ENCODE data around the gene NRCAM.

NRCAM gene

DNA sequence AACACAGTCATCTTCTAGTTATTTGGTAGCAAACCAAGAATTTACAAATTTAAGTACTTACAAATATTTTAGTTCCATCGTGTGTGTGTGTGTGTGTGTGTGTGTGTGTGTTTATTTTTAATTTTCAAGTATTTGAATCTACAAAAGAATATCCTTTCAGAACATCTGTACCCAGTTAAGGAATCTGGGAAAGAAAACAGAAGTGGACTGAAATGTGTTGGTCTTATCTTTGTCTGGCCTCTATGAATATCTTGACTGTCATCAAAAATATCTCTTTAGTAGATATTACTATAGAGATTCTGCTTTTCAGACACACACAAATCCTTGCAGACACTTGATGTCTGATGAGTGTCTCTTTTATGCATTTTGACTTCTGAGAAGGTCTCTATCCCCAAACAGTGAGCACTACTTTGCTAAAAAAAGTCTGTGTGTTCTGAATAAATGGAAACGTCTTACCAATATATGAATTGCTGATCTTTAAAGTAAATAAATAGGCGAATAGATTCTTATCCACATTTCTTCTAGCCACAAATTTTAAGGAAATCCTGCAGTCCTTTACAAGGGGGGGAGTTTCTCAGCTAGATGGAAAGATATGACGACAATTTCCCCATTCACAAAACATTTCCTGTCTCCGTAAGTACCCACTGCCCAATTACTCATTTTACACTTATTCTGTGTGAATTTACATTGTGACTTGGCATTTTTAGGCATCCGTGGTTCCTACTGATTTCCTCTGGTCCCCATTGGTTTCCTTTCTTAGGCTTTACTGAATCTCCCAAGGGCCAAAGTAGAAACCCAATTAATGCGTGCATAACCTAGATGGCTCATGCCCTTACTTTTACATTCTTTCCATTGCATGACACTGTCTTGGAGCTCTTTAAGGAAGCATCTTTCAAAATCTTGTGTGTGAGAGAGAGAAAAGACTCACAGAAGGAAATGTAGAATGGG is 36.0 kb downstream of the NRCAM start:
- no peaks in the 10 kb centered on the region for H3K36me3 ChIP-seq (ENCODE audit: control insufficient read depth, insufficient read depth, low read length)
- no peak overlapping the region for H2AFZ ChIP-seq
- H3K9ac ChIP-seq, result no peak overlapping the region
- H3K4me3 ChIP-seq (ENCODE audit: low read depth, low read length), result no peak overlapping the region
- no peaks in the 10 kb centered on the region for H3K9me3 ChIP-seq (ENCODE audit: control insufficient read depth, low read length)
- peaks cover 7% of the 10 kb centered on the region for H3K4me1 ChIP-seq
- H3K4me2 ChIP-seq (ENCODE audit: low read length), result no peak overlapping the region
- no peaks in the 10 kb centered on the region for H3K27me3 ChIP-seq (ENCODE audit: control insufficient read depth, insufficient read depth, low read length)
- no peaks in the 10 kb centered on the region for H3K79me2 ChIP-seq
- TF ChIP-seq CTCF (IDR thresholded peaks at IDR 0.05), result no peak
- H3K27ac ChIP-seq, result no peak overlapping the region

GRCh38 chr7:108418946-108419345 is 37.3 kb downstream of the NRCAM start:
- no peak for TF ChIP-seq CTCF (IDR thresholded peaks at IDR 0.05)
- no peak overlapping the region for H3K4me3 ChIP-seq (ENCODE audit: low read depth, low read length)

DNA sequence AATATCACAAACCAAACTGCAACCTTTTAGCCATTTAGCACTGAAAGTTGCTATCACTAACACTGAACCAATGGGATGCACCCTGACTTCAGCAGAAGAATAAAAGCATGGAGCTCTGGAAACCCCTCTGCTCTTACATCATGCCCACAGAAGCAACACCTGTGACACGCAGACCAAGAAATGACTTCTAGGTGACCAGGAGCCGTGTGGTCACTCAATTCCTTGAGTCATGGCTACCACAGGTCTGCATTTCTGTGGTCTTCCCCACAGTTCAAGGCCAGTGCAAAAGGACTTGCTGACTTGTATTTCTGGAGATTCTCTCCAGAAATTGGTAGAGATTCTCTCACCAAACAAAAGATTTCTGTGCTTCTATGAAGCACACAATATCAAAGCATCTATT is 38.3 kb downstream of the NRCAM start:
- Histone ChIP-seq H3K79me2 (peaks cover 3% of the 10 kb centered on the region), H3K27ac (no peak overlapping the region), H3K4me1 (peaks cover 7% of the 10 kb centered on the region), H3K9me3 (ENCODE audit: control insufficient read depth, low read length) (no peaks in the 10 kb centered on the region), H3K36me3 (ENCODE audit: control insufficient read depth, insufficient read depth, low read length) (no peaks in the 10 kb centered on the region), H3K9ac (no peak overlapping the region), H3K27me3 (ENCODE audit: control insufficient read depth, insufficient read depth, low read length) (no peaks in the 10 kb centered on the region), H3K4me3 (ENCODE audit: low read depth, low read length) (no peak overlapping the region), H3K4me2 (ENCODE audit: low read length) (no peak overlapping the region), H2AFZ (no peak overlapping the region)
- TF ChIP-seq CTCF (IDR thresholded peaks at IDR 0.05), result no peak

More at GRCh38 chr7:108418946-108419345, 37.3 kb downstream of the NRCAM start:
- Histone ChIP-seq H3K79me2 (peaks cover 3% of the 10 kb centered on the region), H3K4me1 (peaks cover 7% of the 10 kb centered on the region), H3K9me3 (ENCODE audit: control insufficient read depth, low read length) (no peaks in the 10 kb centered on the region), H2AFZ (no peak overlapping the region), H3K36me3 (ENCODE audit: control insufficient read depth, insufficient read depth, low read length) (no peaks in the 10 kb centered on the region), H3K27me3 (ENCODE audit: control insufficient read depth, insufficient read depth, low read length) (no peaks in the 10 kb centered on the region), H3K9ac (no peak overlapping the region), H3K27ac (no peak overlapping the region), H3K4me2 (ENCODE audit: low read length) (no peak overlapping the region)

DNA sequence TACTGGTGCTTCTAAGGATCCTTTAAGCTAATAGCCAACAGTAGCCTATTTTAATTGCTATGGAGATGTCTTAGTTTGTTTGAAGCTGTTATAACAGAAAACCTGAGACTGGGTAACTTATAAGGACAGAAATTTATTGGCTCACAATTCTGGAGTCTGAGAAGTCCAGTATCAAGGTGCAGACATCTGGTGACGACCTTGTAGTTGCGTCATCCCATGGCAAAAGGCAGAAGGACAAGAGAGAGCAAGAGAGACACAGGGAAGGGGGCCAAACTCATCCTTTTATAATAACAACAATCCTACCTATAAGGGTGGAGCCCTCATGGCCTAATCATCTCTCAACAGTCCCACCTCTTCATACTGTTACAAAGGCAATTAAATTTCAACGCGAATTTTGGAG is 39.1 kb downstream of the NRCAM start:
- TF ChIP-seq CTCF (IDR thresholded peaks at IDR 0.05), result no peak
- H3K27ac ChIP-seq, result no peak overlapping the region
- H3K36me3 ChIP-seq (ENCODE audit: control insufficient read depth, insufficient read depth, low read length), result no peaks in the 10 kb centered on the region
- no peak overlapping the region for H3K9ac ChIP-seq
- peaks cover 6% of the 10 kb centered on the region for H3K79me2 ChIP-seq
- H3K4me3 ChIP-seq (ENCODE audit: low read depth, low read length), result no peak overlapping the region
- H2AFZ ChIP-seq, result no peak overlapping the region
- H3K4me2 ChIP-seq (ENCODE audit: low read length), result no peak overlapping the region
- no peaks in the 10 kb centered on the region for H3K27me3 ChIP-seq (ENCODE audit: control insufficient read depth, insufficient read depth, low read length)
- H3K4me1 ChIP-seq, result peaks cover 7% of the 10 kb centered on the region
- no peaks in the 10 kb centered on the region for H3K9me3 ChIP-seq (ENCODE audit: control insufficient read depth, low read length)

Measured in parathyroid adenoma (tissue), 2 donors.